Embryonic facial prominence (tissue), 1 donor: ENCODE measurements around the gene SMIM35.

Source experiments
- DNase-seq: peaks from one replicate; pipeline ENCODE4 v3.0.0-alpha.2; 2016; ENCODE audit errors: extremely low spot score

Gene SMIM35

GRCh38 chr11:117959438-117960149, 127.2 kb downstream of the SMIM35 start:
- no peak for DNase-seq

GRCh38 chr11:117958949-117959348, 127.8 kb downstream of the SMIM35 start:
- DNase-seq: no peak
